Activated B cell treated with CpG ODN at 0.5 μM for 24 hours (primary cell): Measurements from ENCODE around the gene ANHX. TPM values are rescaled to one million over a fixed set of nuclear protein-coding genes. Genes with fewer than 3 reads are reported as not detected.

Experiments used
- ATAC-seq: fragments of 200-7000 bp; cut with Tn5 transposase; one replicate; pipeline ENCODE4 v1.10.0; 2021; ENCODE audit warnings: low read depth, mild to moderate bottlenecking, moderate library complexity
- CTCF ChIA-PET: fragments of 350-600 bp; sonication (Branson Sonifier 250); formaldehyde crosslinking; loops from one replicate; lab custom pipeline; 2021; ENCODE audit warnings: antibody characterized with exemption; lab: Charles Lee
- POLR2A ChIA-PET: fragments of 350-600 bp; sonication (Branson Sonifier 250); formaldehyde crosslinking; loops from one replicate; lab custom pipeline; 2021; ENCODE audit warnings: antibody characterized with exemption; lab: Charles Lee
- DNase-seq: peaks from one replicate; pipeline ENCODE4 v3.0.0; 2022
- H3K27ac Mint-ChIP-seq: one replicate; pipeline ENCODE4 v1.8.0; 2020; ENCODE audit warnings: mixed read lengths
- H3K27me3 Mint-ChIP-seq: one replicate; pipeline ENCODE4 v1.8.0; 2021; ENCODE audit warnings: mixed read lengths
- H3K36me3 Mint-ChIP-seq: one replicate; pipeline ENCODE4 v1.8.0; 2021; ENCODE audit warnings: low read depth, mixed read lengths
- H3K4me1 Mint-ChIP-seq: one replicate; pipeline ENCODE4 v1.8.0; 2021; ENCODE audit warnings: mixed read lengths
- H3K4me3 Mint-ChIP-seq: one replicate; pipeline ENCODE4 v1.8.0; 2020; ENCODE audit warnings: mild to moderate bottlenecking, mixed read lengths
- H3K9me3 Mint-ChIP-seq: one replicate; pipeline ENCODE4 v1.8.0; 2020; ENCODE audit warnings: mixed read lengths
- intact Hi-C: fragments of 100-400 bp; cut with micrococcal nuclease; formaldehyde crosslinking; loops from one replicate; pipeline ENCODE4 v1.15.1; 2024
- total RNA-seq: library from RNA; stranded (reverse); gene quantifications from 2 replicates; pipeline ENCODE4 v1.2.3, GENCODE V29; 2022
- TF ChIP-seq, protein P1 (sequence below): fragments of 200-600 bp; IDR thresholded peaks from one replicate; pipeline ENCODE4 v1.8.0; 2022; ENCODE audit warnings: antibody characterized with exemption, mild to moderate bottlenecking

ANHX gene
- total RNA-seq, 1 donor from 2014 or later: not detected

DNA sequence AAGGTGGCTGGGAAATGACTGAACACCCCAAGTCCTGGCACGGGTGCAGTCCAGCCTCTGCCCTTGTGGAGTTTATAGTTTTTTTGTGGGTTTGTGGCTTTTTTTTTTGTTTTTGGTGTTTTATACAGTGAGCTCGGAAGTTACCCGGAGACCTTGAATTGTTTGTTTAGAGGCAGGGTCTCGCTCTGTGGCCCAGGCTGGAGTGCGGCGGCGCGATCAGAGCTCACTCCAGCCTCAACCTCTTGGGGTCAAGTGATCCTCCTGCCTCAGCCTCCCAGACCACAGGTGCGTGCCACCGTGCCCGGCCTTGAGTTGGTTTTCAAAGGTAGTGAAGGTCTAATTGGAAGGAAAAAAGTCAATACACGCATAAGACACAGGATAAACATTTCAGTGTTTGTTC, 879 bp upstream of the ANHX start:
- TF ChIP-seq, protein P1, sequence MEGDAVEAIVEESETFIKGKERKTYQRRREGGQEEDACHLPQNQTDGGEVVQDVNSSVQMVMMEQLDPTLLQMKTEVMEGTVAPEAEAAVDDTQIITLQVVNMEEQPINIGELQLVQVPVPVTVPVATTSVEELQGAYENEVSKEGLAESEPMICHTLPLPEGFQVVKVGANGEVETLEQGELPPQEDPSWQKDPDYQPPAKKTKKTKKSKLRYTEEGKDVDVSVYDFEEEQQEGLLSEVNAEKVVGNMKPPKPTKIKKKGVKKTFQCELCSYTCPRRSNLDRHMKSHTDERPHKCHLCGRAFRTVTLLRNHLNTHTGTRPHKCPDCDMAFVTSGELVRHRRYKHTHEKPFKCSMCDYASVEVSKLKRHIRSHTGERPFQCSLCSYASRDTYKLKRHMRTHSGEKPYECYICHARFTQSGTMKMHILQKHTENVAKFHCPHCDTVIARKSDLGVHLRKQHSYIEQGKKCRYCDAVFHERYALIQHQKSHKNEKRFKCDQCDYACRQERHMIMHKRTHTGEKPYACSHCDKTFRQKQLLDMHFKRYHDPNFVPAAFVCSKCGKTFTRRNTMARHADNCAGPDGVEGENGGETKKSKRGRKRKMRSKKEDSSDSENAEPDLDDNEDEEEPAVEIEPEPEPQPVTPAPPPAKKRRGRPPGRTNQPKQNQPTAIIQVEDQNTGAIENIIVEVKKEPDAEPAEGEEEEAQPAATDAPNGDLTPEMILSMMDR: no peak
- ChIA-PET CTCF (no interaction called here), POLR2A (no interaction called here)
- no peak for DNase-seq
- H3K27me3 Mint-ChIP-seq: no peaks in the 10 kb centered on the region
- no peak for ATAC-seq
- H3K27ac Mint-ChIP-seq: no peak overlapping the region
- H3K4me1 Mint-ChIP-seq: no peaks in the 10 kb centered on the region
- no peak overlapping the region for H3K4me3 Mint-ChIP-seq
- intact Hi-C loops: no loop called here
- H3K9me3 Mint-ChIP-seq: peaks cover 9% of the 10 kb centered on the region
- no peaks in the 10 kb centered on the region for H3K36me3 Mint-ChIP-seq

DNA sequence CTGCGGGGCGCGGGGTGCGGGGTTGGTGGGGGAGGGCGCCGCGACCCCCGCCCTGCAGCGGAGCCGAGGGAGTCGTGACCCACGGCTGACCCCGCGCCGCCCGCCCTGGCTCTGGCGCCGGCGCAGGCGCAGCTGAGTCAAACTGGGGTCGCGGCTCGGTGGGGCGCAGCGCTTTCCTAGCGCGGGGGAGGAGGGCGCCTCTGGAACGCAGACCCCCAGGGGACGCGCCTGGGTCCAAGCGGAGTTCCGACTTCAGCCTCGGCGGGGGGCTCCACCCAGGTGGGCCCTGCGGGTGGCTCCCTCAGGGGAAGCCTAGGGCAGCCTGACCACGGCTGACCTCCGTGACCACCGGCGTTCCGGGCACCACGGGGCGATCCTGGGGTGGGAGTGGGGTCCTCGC, 467 bp upstream of the ANHX start:
- H3K4me3 Mint-ChIP-seq: no peak overlapping the region
- DNase-seq (no peak), ATAC-seq (no peak)
- peaks cover 9% of the 10 kb centered on the region for H3K9me3 Mint-ChIP-seq
- H3K27me3 Mint-ChIP-seq: no peaks in the 10 kb centered on the region
- TF ChIP-seq, protein P1: no peak
- ChIA-PET POLR2A (no interaction called here), CTCF (no interaction called here)
- intact Hi-C loops: no loop called here
- H3K4me1 Mint-ChIP-seq: no peaks in the 10 kb centered on the region
- H3K36me3 Mint-ChIP-seq: no peaks in the 10 kb centered on the region
- H3K27ac Mint-ChIP-seq: no peak overlapping the region

DNA sequence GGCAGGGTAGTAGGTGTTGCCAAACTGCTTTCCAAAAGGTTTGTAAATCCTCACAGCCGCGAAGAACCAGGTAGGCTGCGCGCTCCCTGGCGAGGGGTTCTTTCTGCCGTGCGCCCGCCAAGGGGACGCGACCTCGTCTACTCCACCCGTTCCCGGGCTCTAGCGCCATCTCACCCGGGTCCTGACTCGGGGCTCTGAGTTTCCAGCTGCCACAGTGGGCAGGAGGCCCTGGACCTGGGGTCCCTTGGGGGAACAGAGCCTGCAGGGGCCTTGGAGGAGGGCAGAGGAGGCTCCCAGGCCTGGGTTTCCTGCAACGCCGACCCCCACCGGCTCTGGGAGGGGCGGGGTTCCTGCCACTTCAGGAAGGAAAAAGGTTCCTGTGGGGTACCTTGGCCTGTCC, 706 bp downstream of the ANHX start:
- H3K4me3 Mint-ChIP-seq: no peak overlapping the region
- ChIA-PET POLR2A (no interaction called here), CTCF (no interaction called here)
- ATAC-seq: no peak
- H3K4me1 Mint-ChIP-seq: no peaks in the 10 kb centered on the region
- no peaks in the 10 kb centered on the region for H3K36me3 Mint-ChIP-seq
- no peak for DNase-seq
- H3K9me3 Mint-ChIP-seq: peaks cover 6% of the 10 kb centered on the region
- TF ChIP-seq, protein P1: no peak
- H3K27me3 Mint-ChIP-seq: no peaks in the 10 kb centered on the region
- intact Hi-C loops: no loop called here
- no peak overlapping the region for H3K27ac Mint-ChIP-seq

DNA sequence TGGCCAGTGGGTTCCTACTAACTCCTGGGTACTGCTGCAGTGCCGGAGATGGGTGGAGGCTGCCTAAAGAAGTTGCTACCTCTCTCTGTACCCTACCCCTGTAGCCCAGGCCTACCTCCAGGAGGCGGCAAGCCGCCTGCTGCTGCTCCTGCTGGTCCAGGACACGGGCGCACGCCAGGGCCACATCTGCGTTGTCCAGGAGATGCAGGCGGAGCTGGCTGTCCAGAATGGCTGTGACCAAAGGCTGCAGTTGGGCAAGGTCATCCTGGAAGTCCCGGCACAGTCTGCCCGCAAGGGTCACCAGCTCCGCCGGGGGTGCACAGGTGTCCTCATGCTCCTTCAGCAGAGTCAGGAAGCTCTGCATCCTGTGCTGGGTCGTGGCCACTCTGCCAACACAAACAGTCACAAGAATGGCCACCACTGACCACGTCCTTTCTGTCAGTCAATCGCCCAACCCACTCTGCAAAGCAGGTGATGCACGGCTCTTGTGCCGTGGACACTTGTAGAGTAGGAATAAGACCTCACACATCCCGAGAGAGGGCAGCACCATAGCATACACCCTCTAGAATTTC, 1.6 kb downstream of the ANHX start:
- Mint-ChIP-seq H3K27ac (no peak overlapping the region), H3K9me3 (peaks cover 3% of the 10 kb centered on the region), H3K4me3 (no peak overlapping the region), H3K36me3 (no peaks in the 10 kb centered on the region), H3K27me3 (no peaks in the 10 kb centered on the region), H3K4me1 (no peaks in the 10 kb centered on the region)
- POLR2A ChIA-PET: no interaction called here
- TF ChIP-seq, protein P1: no peak
- no peak for DNase-seq
- CTCF ChIA-PET: no interaction called here
- no peak for ATAC-seq
- intact Hi-C loops: no loop called here

DNA sequence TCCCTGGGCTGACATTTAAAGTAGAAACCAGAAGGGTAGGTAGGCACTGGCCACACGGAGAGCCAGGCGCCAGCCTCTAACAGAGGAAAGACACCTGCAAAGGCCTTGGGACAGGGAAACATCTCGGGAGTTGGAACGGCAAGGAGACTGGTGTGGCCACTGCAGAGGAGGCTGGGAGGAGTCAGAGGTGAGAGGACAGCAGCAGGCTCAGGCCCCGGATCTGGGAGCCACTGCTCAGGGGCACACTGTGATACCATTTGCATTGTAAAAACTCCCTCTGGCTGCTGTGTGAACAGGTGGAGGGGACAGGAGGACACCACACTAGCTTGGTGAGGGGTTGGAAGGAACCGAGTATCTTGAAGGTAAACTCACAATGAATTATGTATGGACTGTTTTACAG, 2.7 kb downstream of the ANHX start:
- DNase-seq (no peak), ATAC-seq (no peak)
- no peaks in the 10 kb centered on the region for H3K36me3 Mint-ChIP-seq
- peaks cover 3% of the 10 kb centered on the region for H3K9me3 Mint-ChIP-seq
- H3K27ac Mint-ChIP-seq: no peak overlapping the region
- intact Hi-C loops: no loop called here
- no peak overlapping the region for H3K4me3 Mint-ChIP-seq
- ChIA-PET CTCF (no interaction called here), POLR2A (no interaction called here)
- H3K4me1 Mint-ChIP-seq: no peaks in the 10 kb centered on the region
- H3K27me3 Mint-ChIP-seq: no peaks in the 10 kb centered on the region
- TF ChIP-seq, protein P1: no peak
